ENCODE measurements around the gene AGAP3.

The AGAP3 gene

DNA sequence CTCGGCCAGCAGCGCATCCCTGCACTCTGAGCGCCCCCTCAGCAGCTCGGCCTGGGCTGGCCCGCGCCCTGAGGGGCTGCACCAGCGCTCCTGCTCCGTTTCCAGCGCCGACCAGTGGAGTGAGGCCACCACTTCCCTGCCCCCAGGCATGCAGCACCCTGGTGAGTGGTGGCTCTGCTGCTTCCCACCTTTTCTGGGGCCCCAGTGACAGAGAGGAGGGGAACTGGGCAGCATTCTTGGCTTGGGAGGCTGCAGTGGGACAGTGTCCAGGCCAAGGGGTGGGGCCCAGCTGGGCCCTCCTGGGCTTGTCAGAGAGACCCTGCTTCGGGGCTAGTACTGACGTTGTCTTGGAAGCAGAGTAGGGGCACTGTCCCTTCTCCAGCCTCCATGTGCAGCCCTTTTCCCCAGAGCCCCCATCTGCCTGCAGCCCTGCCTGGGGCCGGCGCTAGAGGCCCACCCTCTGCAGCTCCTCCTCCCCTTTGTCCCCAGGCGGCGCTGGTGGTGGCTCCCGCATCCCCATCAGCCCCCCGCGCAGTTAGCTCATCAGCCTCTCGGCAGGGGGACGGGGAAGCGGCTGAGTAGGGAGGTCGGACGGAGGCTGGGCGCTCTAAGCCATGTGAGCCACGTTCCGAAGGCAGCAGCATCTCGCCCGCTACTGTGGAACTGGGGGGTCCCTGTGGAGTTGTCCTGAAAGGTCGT lies 52.0 kb downstream of the AGAP3 start:
- no peak for DNase-seq

GRCh38 chr7:151139071-151139790 lies 53.0 kb downstream of the AGAP3 start:
- DNase-seq = no peak

DNA sequence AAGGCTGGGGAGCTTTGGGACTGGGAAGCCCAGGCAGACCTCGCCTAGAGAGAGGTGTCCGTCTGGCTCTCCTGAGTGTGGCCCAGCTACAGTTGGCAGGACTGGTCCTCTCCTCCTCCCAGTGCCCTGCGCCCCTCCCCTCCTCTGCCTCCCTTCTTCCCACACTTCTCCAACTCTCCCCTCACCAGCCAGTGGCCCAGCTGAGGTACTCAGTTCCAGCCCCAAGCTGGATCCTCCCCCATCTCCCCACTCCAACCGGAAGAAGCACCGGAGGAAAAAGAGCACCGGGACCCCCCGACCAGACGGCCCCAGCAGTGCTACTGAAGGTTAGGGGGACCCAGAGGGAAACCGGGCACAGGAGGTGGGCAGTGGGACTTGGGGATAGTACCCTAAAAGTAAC lies 53.5 kb downstream of the AGAP3 start:
- no peak for DNase-seq

DNA sequence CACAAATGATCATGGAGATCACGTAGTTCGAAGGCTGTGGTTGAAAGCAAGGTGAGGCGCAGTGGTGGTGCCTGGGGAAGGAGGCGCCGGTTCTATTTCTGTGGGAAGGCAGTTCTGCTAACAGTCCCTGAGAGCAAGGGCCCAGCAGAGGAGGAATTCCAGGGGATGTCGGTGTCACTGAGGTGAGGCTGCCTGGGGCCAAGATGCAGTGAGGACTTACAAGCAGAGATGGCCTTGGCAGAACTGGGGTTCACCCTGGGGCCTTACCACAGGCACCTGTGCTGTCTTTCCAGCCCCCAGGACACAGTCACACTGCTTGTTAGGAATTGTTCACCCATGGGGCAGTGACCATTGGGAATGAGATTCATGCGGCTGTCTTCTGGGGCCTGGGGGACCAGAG lies 54.6 kb downstream of the AGAP3 start:
- DNase-seq = no peak

GRCh38 chr7:151141311-151141854 lies 55.1 kb downstream of the AGAP3 start:
- DNase-seq = no peak

DNA sequence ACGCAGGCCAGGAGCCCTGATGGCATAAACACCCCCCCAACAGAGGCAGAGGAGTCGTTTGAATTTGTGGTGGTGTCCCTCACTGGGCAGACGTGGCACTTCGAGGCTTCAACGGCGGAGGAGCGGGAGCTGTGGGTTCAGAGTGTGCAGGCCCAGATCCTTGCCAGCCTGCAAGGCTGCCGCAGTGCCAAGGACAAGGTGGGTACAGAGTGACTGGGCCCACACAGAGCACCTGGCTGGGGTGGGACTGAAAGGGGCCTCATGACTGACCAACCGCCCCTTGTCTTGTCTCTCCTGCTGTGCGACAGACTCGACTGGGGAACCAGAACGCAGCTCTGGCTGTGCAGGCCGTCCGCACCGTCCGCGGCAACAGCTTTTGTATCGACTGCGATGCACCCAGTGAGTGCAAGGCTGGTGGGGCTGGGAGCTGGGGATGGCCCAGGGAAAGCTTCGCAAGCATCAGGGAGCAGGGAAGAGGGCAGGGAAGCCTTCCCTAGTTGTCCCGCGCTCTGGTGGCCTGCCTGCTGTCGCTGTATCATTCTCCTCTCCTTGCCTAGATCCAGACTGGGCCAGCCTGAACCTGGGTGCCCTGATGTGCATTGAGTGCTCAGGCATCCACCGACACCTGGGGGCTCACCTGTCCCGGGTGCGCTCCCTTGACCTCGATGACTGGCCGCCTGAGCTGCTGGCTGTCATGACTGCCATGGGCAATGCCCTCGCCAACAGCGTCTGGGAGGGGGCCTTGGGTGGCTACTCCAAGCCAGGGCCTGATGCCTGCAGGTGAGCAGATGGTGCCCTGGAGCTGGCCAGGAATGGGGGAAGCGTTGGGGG lies 55.8 kb downstream of the AGAP3 start:
- no peak for DNase-seq

- DNase-seq = peak; percentile 81 to 83
Measured at GRCh38 chr7:151142686-151143040, 56.4 kb downstream of the AGAP3 start.

DNA sequence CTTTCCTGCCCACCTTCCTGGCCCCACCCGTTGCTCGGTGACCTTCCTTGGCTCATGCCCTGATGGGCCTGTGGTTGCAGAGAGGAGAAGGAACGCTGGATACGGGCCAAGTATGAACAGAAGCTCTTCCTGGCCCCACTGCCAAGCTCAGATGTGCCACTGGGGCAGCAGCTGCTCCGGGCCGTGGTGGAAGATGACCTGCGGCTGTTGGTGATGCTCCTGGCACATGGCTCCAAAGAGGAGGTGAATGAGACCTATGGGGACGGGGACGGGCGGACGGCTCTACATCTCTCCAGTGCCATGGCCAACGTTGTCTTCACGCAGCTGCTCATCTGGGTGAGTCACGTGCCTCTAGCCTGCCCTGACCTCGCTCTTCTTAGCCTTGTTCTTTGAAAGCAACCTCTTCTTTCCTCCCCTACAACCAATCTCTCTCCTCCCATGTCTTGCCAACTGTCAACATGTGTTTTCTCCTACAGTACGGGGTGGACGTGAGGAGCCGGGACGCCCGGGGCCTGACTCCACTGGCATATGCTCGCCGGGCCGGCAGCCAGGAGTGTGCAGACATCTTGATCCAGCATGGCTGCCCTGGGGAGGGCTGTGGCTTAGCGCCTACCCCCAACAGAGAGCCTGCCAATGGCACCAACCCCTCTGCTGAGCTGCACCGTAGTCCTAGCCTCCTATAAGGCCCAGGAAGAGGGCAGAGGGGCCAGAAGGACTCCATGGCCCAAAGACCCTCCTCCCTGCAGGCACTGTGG lies 57.2 kb downstream of the AGAP3 start:
- DNase-seq = no peak

DNA sequence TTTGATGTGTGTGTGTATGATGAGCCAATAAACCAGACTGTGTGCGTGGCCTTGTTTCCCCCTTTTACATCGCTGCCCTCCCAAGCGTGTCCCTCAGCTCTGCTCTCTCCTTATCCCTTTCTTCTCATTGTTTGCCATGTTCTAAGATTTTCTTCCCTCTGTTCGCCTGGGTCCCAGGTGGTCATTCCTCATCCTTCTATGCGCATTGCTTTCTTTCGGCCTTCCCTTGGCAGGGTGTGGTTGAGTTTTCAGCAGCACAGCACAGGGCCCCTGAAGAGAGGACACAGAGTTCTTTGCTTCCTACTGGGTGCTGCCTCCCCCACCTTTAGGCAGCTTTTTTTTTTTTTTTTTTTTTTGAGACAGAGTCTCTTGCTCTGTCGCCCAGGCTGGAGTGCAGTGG lies 58.1 kb downstream of the AGAP3 start:
- no peak for DNase-seq

DNA sequence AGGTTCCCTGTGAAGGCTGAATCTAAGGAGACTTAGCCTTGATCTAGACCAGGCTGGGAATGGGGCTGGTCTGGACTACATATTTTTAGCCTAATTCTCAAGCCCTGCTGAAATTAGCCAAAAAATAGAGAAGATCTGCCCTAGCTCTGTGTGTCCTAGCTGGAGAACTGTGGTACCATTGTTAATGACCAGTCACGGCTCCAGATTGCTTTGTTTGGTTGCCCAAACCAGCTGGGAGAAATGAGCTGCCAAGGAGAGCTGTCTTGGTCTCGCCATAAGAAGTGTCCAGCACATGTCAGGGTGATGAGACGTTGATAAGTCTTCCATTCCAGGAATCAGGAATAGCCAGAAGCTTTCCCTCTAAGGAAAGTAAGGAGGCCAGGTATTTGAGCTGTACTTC lies 60.5 kb downstream of the AGAP3 start:
- peak; percentile 30 to 44 for DNase-seq

DNA sequence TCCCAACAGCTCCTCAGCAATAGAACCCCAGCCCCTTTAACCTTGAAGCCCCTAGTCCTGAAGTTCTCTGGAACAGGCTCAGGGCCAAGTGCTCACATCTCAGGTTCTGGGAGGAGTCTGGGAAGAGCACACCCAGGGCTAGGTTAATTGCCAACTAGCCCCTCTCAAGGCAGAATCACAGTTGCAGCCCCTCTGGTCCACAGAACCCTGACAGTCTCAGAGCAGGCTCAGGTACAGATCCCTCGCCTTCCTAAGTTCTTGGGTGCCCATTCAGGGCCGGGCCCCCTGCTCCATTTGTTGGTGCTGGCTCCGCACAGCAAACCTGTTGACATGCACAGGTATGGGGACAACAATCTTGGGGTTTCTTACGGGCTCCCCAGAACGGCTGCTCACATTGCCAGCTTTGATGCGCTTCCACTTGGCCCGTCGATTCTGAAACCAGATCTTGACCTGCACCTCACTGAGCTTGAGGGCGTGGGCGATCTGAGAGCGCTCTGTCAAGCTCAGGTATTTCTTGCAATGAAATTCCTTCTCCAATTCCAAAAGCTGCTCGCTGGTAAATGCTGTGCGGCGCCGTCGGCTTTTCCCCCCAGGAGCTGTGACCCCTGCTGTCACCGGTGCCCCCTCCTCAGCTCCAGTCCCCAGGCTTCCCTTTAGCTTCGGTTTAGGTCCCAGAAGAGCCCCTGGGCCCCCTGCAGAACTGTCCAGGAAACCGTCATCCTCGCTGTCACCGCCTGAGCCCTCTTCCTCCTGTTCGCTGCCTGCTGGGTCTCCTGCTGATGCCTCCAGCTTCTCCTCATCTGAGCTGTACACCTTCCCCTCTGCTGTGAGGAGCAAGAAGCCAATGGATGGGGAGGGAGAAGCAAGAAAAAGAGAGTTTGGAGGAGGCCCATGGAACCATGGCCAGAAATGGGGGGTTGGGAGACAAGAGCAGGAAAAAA lies 62.3 kb downstream of the AGAP3 start:
- DNase-seq = no peak

DNA sequence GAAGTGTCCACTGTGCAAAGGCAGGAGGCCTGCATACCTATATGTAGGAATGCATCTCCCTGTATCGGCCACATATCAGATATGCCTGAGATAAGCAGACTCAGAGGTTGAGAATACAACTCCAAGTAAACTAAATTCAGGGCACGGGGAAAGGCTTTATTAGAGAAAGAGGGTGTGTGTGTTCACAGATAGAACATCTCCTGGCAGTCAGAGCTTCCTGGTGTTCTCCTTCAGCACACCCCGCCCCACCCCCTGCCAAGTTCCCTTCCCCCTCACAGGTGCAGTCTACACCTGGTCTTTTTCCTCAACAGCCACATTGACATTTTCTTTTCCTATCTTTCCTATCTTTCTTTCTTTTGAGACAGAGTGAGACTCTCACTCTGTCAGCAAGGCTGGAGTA lies 64.1 kb downstream of the AGAP3 start:
- DNase-seq = no peak

GRCh38 chr7:151152643-151153513 lies 66.6 kb downstream of the AGAP3 start:
- DNase-seq = no peak

DNA sequence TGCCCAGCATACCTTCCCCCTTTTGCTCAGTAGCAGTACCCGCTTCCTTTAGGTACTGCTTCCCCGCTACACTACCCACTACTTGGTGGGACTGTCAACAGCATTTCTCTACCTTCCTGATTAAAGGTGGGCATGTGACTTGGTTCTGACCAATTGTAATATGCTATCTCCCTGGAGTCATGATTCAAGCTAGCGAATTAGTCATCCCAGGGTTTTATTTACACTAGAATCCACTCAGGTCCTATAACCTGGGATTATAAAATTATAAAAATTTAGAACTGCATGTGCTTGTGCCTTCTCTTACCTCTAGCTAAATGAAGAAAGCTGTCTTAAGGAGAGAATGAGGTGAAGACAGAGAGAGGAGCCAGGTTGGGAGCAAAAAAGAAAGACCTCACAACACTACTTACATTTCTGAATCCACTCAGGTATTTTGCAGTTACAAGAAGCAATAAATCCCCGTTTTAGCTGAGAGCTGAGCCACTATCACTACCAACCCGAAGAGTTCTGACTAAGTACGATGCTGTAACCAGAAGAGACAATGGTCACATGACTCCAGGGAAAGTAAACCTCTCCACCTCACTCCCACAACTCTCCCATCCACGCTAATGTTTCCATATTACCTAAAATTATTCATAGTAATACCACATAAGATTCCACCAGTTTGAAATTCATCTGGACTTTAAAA lies 71.5 kb downstream of the AGAP3 start:
- DNase-seq = no peak

DNA sequence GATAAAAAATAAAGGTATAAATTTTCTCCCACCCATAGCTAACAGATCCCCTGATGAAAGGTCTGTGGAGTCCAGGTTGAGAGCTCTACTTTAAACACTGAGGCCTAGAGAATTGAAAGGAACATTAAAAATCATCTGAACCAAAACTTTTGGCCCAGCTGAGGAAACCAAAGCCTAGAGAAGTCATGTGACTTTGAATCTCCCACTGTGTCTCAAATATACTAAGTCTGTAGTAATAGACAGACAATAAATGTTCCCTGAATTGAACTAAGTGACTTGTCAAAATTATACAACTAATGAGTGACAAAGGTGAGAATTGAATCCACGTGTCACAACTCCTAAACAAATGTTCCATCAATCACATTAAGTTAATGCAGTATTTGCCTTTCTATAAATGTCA lies 75.5 kb downstream of the AGAP3 start:
- no peak for DNase-seq

GRCh38 chr7:151166629-151167196 lies 80.4 kb downstream of the AGAP3 start:
- DNase-seq = no peak

GRCh38 chr7:151167197-151167961 lies 81.1 kb downstream of the AGAP3 start, which contains the start of gene GBX1:
GBX1 (minus strand) TSS chr7:151167694; CDS start chr7:151167548, 146 bp downstream.
- no peak for DNase-seq

- DNase-seq = no peak
Measured at GRCh38 chr7:151168003-151168786, 81.9 kb downstream of the AGAP3 start.
